HT-29 (cell line): ENCODE measurements around the gene SLC25A10. TPM values are rescaled to one million over a fixed set of nuclear protein-coding genes. Genes with fewer than 3 reads are reported as not detected.

Source experiments
- DNase-seq: peaks from one replicate; pipeline ENCODE4 v3.0.0-alpha.2; 2015; ENCODE audit warnings: low spot score
- total RNA-seq: library from RNA; depleted of rRNA; stranded (reverse); fragments of >200 nt; shearing (Covaris generic); gene quantifications from 2 replicates; pipeline ENCODE4 v1.2.3, GENCODE V29; 2014; rRNA removed

SLC25A10 gene, protein sequence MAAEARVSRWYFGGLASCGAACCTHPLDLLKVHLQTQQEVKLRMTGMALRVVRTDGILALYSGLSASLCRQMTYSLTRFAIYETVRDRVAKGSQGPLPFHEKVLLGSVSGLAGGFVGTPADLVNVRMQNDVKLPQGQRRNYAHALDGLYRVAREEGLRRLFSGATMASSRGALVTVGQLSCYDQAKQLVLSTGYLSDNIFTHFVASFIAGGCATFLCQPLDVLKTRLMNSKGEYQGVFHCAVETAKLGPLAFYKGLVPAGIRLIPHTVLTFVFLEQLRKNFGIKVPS
- total RNA-seq, result 199 and 209 TPM in 2 replicates

GRCh38 chr17:81711814-81712467, at the start of gene SLC25A10:
SLC25A10 (plus strand) TSS chr17:81712284; CDS start chr17:81712427, 143 bp downstream.
- DNase-seq, result peak; percentile 90

- no peak for DNase-seq
Observed at GRCh38 chr17:81664051-81664470, 48.0 kb upstream of the SLC25A10 start.

DNA sequence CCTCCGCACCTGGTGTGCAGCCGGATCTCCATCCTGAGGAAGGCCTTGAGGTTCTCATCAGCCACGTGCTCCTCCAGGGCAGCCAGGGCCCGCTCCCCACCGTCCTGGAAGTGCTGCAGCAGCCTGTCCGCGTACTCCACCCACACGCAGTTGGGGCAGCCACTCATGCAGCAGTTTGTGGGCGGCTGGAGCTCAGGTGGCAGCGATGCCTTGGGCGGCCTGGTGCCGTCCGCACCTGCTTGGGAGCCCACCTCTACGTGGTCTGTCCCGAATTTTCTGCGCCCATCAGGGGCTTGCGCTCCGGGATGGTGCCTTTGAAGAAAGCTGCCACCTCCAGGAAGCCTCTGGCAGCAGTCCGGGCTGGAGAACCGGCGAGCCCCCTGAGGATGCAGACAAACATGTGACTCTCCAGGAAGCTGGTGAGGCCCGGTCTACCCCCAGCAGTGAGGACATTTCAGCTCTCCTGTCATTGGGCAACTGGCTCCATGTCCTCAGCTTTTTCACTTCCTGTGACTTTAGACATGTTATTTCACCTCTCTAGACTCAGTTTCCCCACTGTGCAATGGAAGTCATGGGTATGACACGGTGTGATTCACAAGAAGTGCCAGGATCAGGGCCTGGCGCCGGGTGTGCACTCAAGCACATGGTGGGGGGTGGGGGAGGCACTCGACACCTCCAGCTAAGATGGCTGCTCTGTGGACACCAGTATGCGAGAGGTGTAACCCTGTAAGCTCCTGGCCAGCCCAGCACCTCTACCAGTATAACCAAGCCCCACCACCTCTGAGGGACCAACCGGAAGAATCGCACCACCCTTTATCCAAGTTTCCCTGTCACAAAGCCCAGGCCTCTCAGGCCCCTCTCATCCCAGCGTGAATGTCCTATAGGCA, 46.6 kb upstream of the SLC25A10 start:
- no peak for DNase-seq

DNA sequence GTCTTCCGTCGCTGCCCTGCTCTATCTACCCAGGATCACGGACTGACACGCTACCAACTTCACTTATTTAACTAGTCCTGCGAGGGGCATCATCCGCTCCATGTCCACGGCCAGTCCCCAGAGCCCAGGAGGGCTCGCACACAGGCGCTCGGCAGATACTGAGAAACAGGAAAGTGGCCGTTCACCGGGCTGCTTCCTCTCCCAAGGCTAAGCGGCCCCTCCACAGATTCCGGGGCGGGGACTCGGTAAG, 46.1 kb upstream of the SLC25A10 start:
- DNase-seq, result peak; percentile 32

- peak; percentile 94 for DNase-seq
Observed at GRCh38 chr17:81666342-81667191, 45.5 kb upstream of the SLC25A10 start, which contains the start of the genes CCDC137 and OXLD1. CCDC137 (plus strand) TSS chr17:81666737; CDS start chr17:81666767, 30 bp downstream. OXLD1 (minus strand) TSS chr17:81666605; CDS start chr17:81666577, 28 bp downstream.

GRCh38 chr17:81667754-81668153, 44.3 kb upstream of the SLC25A10 start:
- DNase-seq, result no peak

DNA sequence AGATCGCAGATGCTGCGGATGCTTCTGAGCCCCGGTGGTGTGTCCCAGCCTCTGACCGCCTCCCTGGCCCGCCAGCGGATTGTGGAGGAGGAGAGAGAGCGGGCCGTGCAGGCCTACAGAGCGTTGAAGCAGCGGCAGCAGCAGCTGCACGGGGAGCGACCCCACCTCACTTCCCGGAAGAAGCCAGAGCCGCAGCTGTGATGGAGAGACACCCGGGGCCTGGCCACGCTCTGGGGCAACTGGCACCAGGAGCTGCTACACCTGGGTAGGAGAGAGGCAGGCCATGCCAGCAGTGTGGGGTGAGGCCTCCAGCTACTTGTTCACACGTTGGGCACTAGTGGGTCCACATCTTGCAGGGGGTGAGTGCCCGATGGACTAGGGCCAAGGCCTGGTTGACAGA, 39.6 kb upstream of the SLC25A10 start:
- DNase-seq, result no peak

DNA sequence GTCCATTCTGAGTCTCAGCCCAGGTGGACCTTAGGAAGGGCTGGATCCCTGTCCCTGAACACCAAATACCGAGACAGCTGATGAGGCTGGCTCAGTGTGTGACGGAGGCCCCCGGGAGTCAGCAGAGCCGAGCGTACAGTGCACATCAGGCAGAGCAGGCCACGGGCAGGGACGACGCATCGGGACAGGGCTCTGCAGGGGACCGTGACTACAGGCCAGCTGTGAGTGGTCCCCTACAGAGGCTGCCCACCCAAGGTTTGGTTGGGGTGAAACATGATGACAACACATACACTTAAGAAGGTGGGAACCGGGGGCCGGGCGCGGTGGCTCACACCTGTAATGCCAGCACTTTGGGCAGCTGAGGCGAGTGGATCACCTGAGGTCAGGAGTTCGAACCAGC, 39.1 kb upstream of the SLC25A10 start:
- no peak for DNase-seq

GRCh38 chr17:81673561-81674258, 38.4 kb upstream of the SLC25A10 start:
- no peak for DNase-seq

DNA sequence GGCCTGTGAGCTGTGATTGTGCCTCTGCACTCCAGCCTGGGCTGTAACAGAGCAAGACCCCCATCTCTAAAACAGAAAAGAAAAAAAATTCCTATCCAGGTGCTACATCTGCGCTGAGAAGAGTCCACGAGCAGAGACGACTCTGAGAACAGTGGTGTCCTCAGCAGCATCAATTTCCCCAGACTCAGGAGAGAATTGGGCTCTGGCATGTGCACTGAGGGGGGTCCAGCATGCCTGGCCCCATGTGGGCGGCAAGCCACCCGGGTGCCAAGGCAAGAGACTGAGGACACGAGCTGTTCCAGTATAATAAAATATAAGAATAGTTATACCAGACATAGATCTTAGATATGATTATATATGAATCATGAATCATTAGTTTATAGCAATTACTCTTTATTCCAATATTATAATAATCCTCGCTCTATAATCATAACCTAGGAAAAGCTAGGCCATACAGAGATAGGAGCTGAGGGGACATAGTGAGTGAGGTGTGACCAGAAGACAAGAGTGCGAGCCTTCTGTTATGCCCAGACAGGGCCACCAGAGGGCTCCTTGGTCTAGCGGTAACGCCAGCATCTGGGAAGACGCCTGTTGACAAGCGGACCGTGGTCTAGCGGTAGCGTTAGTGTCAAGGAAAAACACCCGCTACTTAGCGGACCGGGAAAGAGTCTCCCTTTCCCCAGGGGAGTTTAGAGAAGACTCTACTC, 36.4 kb upstream of the SLC25A10 start:
- peak; percentile 33 for DNase-seq

DNA sequence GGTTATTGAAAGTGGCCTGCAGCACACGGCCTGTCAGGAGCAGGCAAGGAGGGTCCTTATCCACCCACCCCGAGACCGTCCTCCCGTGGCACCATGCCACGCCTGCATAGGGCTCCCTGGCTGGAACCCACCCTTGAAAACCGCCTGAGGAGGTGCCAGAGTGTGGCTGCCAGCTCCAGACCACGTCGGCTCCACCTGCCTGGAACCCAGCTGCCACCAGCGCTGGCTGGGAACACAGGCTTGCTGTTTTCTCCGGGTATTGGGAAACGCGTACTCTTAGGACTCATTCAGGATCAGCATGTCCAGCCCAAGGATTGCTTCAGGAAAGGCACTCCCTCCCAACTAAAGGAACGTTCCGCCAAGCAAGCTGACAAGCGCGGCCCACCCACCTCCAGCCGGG, 35.2 kb upstream of the SLC25A10 start:
- DNase-seq, result no peak

DNA sequence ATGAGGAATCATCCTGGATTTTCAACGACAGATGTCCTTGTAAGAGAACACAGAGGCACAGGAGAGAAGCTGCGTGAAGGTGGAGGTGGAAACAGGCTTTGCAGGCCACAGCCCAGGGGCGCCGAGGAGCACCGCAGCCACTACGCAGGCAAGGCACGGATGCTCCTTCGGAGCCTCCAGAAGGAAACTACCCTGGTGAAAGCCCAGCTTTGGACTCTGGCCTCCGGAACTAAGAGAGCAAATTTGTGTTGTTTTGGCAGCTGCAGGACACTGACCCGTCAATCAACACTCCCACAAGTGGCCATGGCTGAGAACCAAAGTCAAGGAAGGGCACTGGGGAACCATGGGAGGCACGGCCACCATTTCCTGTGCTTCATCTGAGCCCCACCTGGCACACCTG, 31.9 kb upstream of the SLC25A10 start:
- DNase-seq, result no peak

DNA sequence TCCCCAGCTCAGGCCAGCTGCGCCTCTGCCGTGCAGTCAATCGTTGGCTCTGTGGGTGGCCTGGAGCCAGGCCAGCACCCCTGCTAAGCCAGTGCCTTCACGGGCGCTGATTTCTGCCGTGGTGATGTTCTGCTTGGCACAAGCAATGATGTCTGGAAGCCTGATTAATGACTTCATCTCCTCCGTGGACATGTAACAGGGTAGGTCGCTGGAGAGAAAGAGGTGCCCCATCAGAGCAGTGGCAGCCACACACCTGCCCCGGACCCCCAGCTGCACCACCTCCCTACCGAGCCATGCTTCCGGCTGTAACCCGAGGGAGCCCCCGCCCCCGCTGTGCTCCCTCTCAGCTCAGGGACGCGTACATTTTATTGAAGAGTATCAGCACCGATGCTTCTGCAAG, 30.4 kb upstream of the SLC25A10 start:
- no peak for DNase-seq

GRCh38 chr17:81682565-81683207, 29.4 kb upstream of the SLC25A10 start:
- DNase-seq, result no peak

GRCh38 chr17:81683208-81683583, 28.9 kb upstream of the SLC25A10 start:
- no peak for DNase-seq

DNA sequence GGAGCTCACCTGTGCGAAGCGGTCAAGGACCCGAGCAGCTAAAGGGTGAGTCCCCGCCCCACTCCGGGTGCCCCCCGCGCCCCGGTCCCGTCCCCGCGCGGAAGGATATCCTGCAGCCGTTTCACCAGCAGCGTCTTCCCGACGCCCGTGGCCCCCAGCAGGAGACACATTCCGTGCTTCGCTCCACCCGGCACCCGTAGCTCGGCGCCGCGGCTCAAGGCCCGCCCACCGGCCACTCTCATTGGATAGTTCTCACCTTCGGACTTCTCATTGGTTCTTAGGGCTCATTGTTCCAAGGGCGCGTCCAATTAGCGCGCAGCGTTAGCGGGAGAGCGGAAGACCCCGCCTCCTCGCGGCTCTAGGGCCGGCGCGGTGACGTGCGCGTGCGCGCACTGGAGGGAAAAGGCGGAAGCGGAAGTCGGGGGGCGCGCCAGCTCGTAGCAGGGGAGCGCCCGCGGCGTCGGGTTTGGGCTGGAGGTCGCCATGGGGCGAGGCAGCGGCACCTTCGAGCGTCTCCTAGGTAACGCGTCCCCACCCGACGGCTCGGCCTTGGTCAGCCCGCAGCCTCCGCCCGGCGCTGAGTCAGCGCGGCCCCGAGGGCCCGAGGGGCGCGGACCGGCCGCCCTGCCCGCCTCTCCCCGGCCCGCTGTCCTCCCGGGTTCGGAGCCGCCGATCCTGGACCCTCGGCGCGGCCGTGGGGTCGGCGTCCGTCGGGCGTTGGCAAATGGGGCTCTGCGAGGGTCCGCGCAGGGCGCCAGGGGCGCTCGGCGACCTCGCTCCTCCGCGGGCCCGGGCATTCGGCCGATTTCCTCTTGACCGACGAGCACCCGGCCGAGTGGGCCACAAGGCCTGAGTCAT, 28.3 kb upstream of the SLC25A10 start, which contains the start of the genes ARL16 and HGS:
Gene ARL16 (minus strand): TSS at position 214 of the 858 bp plus-strand sequence. CDS start 44 bp downstream, at position 170.
Gene HGS (plus strand): TSS at position 428 of the 858 bp plus-strand sequence. CDS start 56 bp downstream, at position 484.
- DNase-seq, result peak; percentile 99

DNA sequence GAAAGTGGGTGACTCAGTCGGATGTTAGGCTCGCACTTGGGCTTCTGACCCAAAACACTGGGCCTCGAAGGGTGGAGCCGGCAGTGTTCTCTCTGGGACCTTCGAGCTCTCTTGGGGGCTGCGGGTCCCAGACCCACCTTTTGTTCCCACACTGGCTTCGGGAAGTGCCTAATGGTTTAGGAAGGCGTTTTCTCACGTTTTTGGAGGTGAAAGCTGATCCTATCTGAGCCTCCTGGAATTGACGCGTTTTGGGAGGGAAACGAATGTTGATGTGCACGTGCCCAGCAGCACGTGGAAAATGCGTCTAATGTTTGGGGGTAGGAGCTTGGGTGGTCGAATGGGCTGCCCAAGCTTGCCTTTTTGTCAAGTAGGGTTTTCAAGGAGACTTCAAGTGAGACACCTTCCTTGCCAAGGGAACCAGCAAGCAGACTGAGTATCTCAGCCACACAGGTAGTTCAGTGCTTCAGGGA, 27.6 kb upstream of the SLC25A10 start:
- no peak for DNase-seq

DNA sequence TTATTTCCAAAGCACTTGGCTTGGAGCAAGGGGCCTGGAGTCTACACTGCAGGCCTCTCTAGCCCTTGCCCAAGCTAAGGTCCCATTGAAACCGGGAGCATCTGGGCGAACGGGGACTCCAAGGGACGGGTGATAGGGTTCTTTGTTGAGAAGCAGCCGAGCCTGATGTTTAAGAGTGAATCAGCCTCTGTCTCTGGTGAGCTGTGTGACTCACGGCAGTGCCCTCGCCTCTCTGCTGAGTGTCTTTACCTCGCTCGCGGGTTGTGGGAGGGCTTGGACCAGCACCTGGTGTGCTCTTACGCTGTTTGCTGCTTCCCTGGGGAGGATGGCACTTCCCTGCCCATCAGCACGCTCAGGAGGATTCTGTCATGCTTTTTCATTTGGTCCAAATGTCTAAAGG, 27.0 kb upstream of the SLC25A10 start:
- DNase-seq, result peak; percentile 29
